Endothelial cell of umbilical vein (primary cell): Measurements from ENCODE around the gene ANHX. TPM values are rescaled to one million over a fixed set of nuclear protein-coding genes. Genes with fewer than 3 reads are reported as not detected.

Experiments
- BruUV-seq: library from RNA; stranded (reverse); fragments of 400-500 nt; replicated peaks from 2 replicates; lab custom pipeline; 2021; lab: Mats Ljungman, UMichigan
- CTCF ChIA-PET: fragments of 300-600, 350-600 bp; sonication (Branson Sonifier 250); formaldehyde crosslinking; loops from one replicate; lab custom pipeline; 2021; ENCODE audit warnings: antibody characterized with exemption, inconsistent platforms; lab: Charles Lee
- POLR2A ChIA-PET: fragments of 300-600, 350-600 bp; sonication (Branson Sonifier 250); formaldehyde crosslinking; loops from one replicate; lab custom pipeline; 2021; ENCODE audit warnings: antibody characterized with exemption, inconsistent platforms; lab: Charles Lee
- DNase-seq: peaks from one replicate; pipeline ENCODE4 v3.0.0-alpha.2; 2011; ENCODE audit warnings: low read depth, low spot score
- FAIRE-seq: peaks from 2 replicates; lab custom pipeline; 2011; peaks lifted over from hg19 to GRCh38; lab: Jason Lieb, UNC
- H2AFZ ChIP-seq: 2 replicates; pipeline ENCODE4 v1.6.0; 2012; ENCODE audit warnings: low read depth, low read length, control low read depth, inconsistent platforms
- H3K27ac ChIP-seq: 2 replicates; pipeline ENCODE4 v1.5.1; 2011; ENCODE audit warnings: low read depth, mild to moderate bottlenecking, control low read depth, low read length, moderate library complexity; ENCODE audit not compliant: insufficient read depth
- H3K27me3 ChIP-seq, 2 experiments: 2 replicates each; pipeline versions ENCODE4 v1.6.0 to v1.6.1; 2011; ENCODE audit warnings: low read length in 2 of 2, mixed read lengths in 1 of 2; ENCODE audit not compliant: control insufficient read depth in 2 of 2, insufficient read depth in 2 of 2
- H3K36me3 ChIP-seq, 2 experiments: 2 replicates in 1 of 2; 3 replicates in 1 of 2; pipeline ENCODE4 v1.5.1; 2011; ENCODE audit warnings: low read length in 2 of 2, mild to moderate bottlenecking in 1 of 2, moderate library complexity in 1 of 2; ENCODE audit not compliant: control insufficient read depth in 2 of 2, insufficient read depth in 2 of 2; ENCODE audit errors: extremely low read depth in 1 of 2
- H3K4me1 ChIP-seq: 3 replicates; pipeline ENCODE4 v1.5.1; 2011; ENCODE audit warnings: mild to moderate bottlenecking, low read length; ENCODE audit not compliant: control insufficient read depth, insufficient read depth; ENCODE audit errors: extremely low read depth
- H3K4me2 ChIP-seq: 2 replicates; pipeline ENCODE4 v1.6.1; 2011; ENCODE audit warnings: low read length, control low read depth, mixed read lengths; ENCODE audit not compliant: insufficient read depth
- H3K4me3 ChIP-seq, 3 experiments: fragments of 200-600 bp in 1 of 3; sonication (generic), shearing (Covaris generic) in 1 of 3; replicated peaks in 1 of 3; 2 replicates each; pipeline ENCODE4 v1.5.1; 2011 to 2016; ENCODE audit warnings: control low read depth in 3 of 3, low read length in 3 of 3, mild to moderate bottlenecking in 2 of 3, inconsistent platforms in 1 of 3, low read depth in 1 of 3, moderate library complexity in 1 of 3; ENCODE audit not compliant: insufficient read depth in 1 of 3
- H3K79me2 ChIP-seq: 2 replicates; pipeline ENCODE4 v1.6.0; 2012; ENCODE audit warnings: low read length, inconsistent platforms; ENCODE audit not compliant: control insufficient read depth, insufficient read depth
- H3K9ac ChIP-seq: replicated peaks from 2 replicates; pipeline ENCODE3; 2011; ENCODE audit warnings: low read length, control low read depth; ENCODE audit not compliant: insufficient read depth; ENCODE audit errors: extremely low read depth
- H3K9me1 ChIP-seq: replicated peaks from 3 replicates; pipeline ENCODE4 v1.6.0; 2011; ENCODE audit warnings: mild to moderate bottlenecking, low read length; ENCODE audit not compliant: control insufficient read depth, insufficient read depth; ENCODE audit errors: extremely low read depth
- H3K9me3 ChIP-seq: replicated peaks from 2 replicates; pipeline ENCODE4 v1.5.1; 2012; ENCODE audit warnings: low read length, inconsistent platforms; ENCODE audit not compliant: control insufficient read depth, insufficient read depth
- H4K20me1 ChIP-seq: replicated peaks from 2 replicates; pipeline ENCODE3; 2011; ENCODE audit warnings: mild to moderate bottlenecking, low read length; ENCODE audit not compliant: control insufficient read depth, insufficient read depth; ENCODE audit errors: extremely low read depth
- CTCF ChIP-seq, 2 donors: IDR thresholded peaks; 1 replicate in 1 of 2; 2 replicates in 1 of 2; pipeline ENCODE4 v1.5.1; 2011; ENCODE audit warnings: low read length in 2 of 2, mild to moderate bottlenecking in 2 of 2, moderate library complexity in 2 of 2, control low read depth in 1 of 2, inconsistent platforms in 1 of 2, low read depth in 1 of 2; ENCODE audit not compliant: insufficient read depth in 1 of 2; ENCODE audit errors: extremely low read depth in 1 of 2
- EZH2 ChIP-seq: IDR thresholded peaks from 2 replicates; pipeline ENCODE4 v1.6.1; 2012; ENCODE audit warnings: borderline replicate concordance, low read depth, mild to moderate bottlenecking, moderate library complexity, low read length, inconsistent platforms; ENCODE audit not compliant: severe bottlenecking
- FOS ChIP-seq: IDR thresholded peaks from 2 replicates; pipeline ENCODE4 v1.6.1; 2011; ENCODE audit warnings: mild to moderate bottlenecking, low read length, moderate library complexity, borderline replicate concordance; ENCODE audit not compliant: insufficient read depth
- GATA2 ChIP-seq: IDR thresholded peaks from 2 replicates; pipeline ENCODE4 v1.7.0; 2011; ENCODE audit warnings: low read depth, mild to moderate bottlenecking, moderate library complexity, mixed read lengths, low read length; ENCODE audit not compliant: insufficient read length, insufficient read depth
- JUN ChIP-seq: IDR thresholded peaks from 2 replicates; pipeline ENCODE4 v1.6.1; 2011; ENCODE audit warnings: borderline replicate concordance, low read depth; ENCODE audit not compliant: insufficient read length, insufficient read depth
- MAX ChIP-seq: IDR thresholded peaks from 2 replicates; pipeline ENCODE4 v1.6.1; 2011; ENCODE audit not compliant: insufficient read depth, insufficient read length
- MYC ChIP-seq: IDR thresholded peaks from one replicate; pipeline ENCODE4 v1.6.1; 2011; ENCODE audit warnings: mild to moderate bottlenecking, low read depth, low read length
- POLR2A ChIP-seq: IDR thresholded peaks from 2 replicates; pipeline ENCODE4 v1.6.1; 2012; ENCODE audit warnings: low read depth, mild to moderate bottlenecking, control low read depth, low read length
- POLR2AphosphoS5 ChIP-seq: IDR thresholded peaks from 2 replicates; pipeline ENCODE4 v1.6.1; 2012; ENCODE audit warnings: low read depth, mild to moderate bottlenecking, control low read depth, low read length, moderate library complexity; ENCODE audit not compliant: insufficient read depth
- dilution Hi-C: fragments of 300-500 bp; cut with MboI; formaldehyde crosslinking; loops from one replicate; pipeline ENCODE4 v1.15.0; 2019; ENCODE audit warnings: low sequenced_read_pairs; ENCODE audit not compliant: extremely low pct_ligation_motif_present
- intact Hi-C: fragments of 100-400 bp; cut with micrococcal nuclease; formaldehyde crosslinking; loops from one replicate; pipeline ENCODE4 v1.10.0; 2022
- polyA plus RNA-seq, 4 experiments: library from polyadenylated mRNA; depleted of rRNA in 3 of 4; stranded (reverse) in 3 of 4; unstranded in 1 of 4; fragments of >200 nt; gene quantifications; 2 replicates each; pipeline versions ENCODE4 v1.2.1 to v1.2.3, GENCODE V29; 2011 to 2012; ENCODE audit warnings: missing spikeins in 1 of 4
- total RNA-seq: library from RNA; stranded (reverse); gene quantifications from 2 replicates; pipeline ENCODE4 v1.2.3, GENCODE V29; 2021

The ANHX gene
- total and polyA plus RNA-seq, 2 donors (not counting 3 experiments of a cell fraction or from before 2014, with no cell fraction given), result not detected

- Histone ChIP-seq H3K9me3 (no peaks in the 10 kb centered on the region), H3K4me3 (no peak overlapping the region), H3K4me2 (no peak overlapping the region), H3K27me3 (no peaks in the 10 kb centered on the region), H2AFZ (no peak overlapping the region), H3K4me1 (no peaks in the 10 kb centered on the region), H3K79me2 (no peaks in the 10 kb centered on the region), H3K9me1 (no peaks in the 10 kb centered on the region), H3K36me3 (no peaks in the 10 kb centered on the region), H3K27ac (no peak overlapping the region), H3K9ac (no peak overlapping the region), H4K20me1 (no peaks in the 10 kb centered on the region)
- FAIRE-seq, result no peak
- intact Hi-C loops (no loop called here), dilution Hi-C loops (no loop called here)
- BruUV-seq, result no TSS peak
- CTCF ChIA-PET, result no interaction called here
- no peak for TF ChIP-seq POLR2A
- TF ChIP-seq EZH2, result no peak
- TF ChIP-seq MAX, result no peak
- no peak for TF ChIP-seq MYC
- TF ChIP-seq GATA2, result no peak
- no peak for DNase-seq
- POLR2A ChIA-PET, result no interaction called here
These were observed 16.1 kb upstream of the ANHX start for GRCh38 chr12:133251732-133252131.

GRCh38 chr12:133236556-133236955, 879 bp upstream of the ANHX start:
- ChIA-PET CTCF (no interaction called here), POLR2A (no interaction called here)
- Histone ChIP-seq H3K4me3 (no peak overlapping the region), H3K9me3 (no peaks in the 10 kb centered on the region), H2AFZ (no peak overlapping the region), H3K4me1 (no peaks in the 10 kb centered on the region), H3K9me1 (no peaks in the 10 kb centered on the region), H3K27ac (no peak overlapping the region), H4K20me1 (no peaks in the 10 kb centered on the region), H3K9ac (no peak overlapping the region), H3K79me2 (no peaks in the 10 kb centered on the region), H3K36me3 (no peaks in the 10 kb centered on the region), H3K27me3 (no peaks in the 10 kb centered on the region), H3K4me2 (no peak overlapping the region)
- DNase-seq, result no peak
- TF ChIP-seq MAX (no peak), CTCF (IDR thresholded peaks at IDR 0.05; ENCODE audit: extremely low read depth in 1 of 2, insufficient read depth in 1 of 2, low read depth in 1 of 2, low read length in 2 of 2) (no peak), POLR2A (no peak), MYC (no peak), EZH2 (no peak), GATA2 (no peak), JUN (no peak), POLR2AphosphoS5 (no peak), FOS (no peak)
- no peak for FAIRE-seq
- BruUV-seq, result no TSS peak
- dilution Hi-C loops, result no loop called here
- intact Hi-C loops, result no loop called here
